HG03097 (cell line): ENCODE data around the gene LMO1.

Source experiments
- ATAC-seq: cut with Tn5 transposase; IDR thresholded peaks from one replicate; pipeline ENCODE4 v1.9.1; 2021; ENCODE audit not compliant: unreplicated experiment, low FRiP score

Gene LMO1

GRCh38 chr11:8177136-8177535 lies 86.5 kb downstream of the LMO1 start:
- ATAC-seq: no peak
